IgD-negative memory B cell (primary cell): ENCODE data around the gene NOS3. TPM values are rescaled to one million over a fixed set of nuclear protein-coding genes. Genes with fewer than 3 reads are reported as not detected.

Experiments used
- H3K27ac Mint-ChIP-seq, 3 donors: one replicate each; pipeline ENCODE4 v1.8.0; 2020 to 2022; ENCODE audit warnings: mild to moderate bottlenecking in 3 of 3, mixed read lengths in 3 of 3, moderate library complexity in 1 of 3
- H3K27me3 Mint-ChIP-seq: one replicate; pipeline ENCODE4 v1.8.0; 2021; ENCODE audit warnings: mixed read lengths
- H3K36me3 Mint-ChIP-seq: one replicate; pipeline ENCODE4 v1.8.0; 2020; ENCODE audit warnings: mild to moderate bottlenecking, mixed read lengths
- H3K4me1 Mint-ChIP-seq, 3 donors: one replicate each; pipeline ENCODE4 v1.8.0; 2020 to 2022; ENCODE audit warnings: mixed read lengths in 3 of 3, mild to moderate bottlenecking in 1 of 3
- H3K4me3 Mint-ChIP-seq, 4 donors: one replicate each; pipeline ENCODE4 v1.8.0; 2020 to 2022; ENCODE audit warnings: mild to moderate bottlenecking in 4 of 4, mixed read lengths in 4 of 4, moderate library complexity in 3 of 4
- H3K9me3 Mint-ChIP-seq, 3 donors: one replicate each; pipeline ENCODE4 v1.8.0; 2020 to 2021; ENCODE audit warnings: mixed read lengths in 3 of 3, mild to moderate bottlenecking in 1 of 3
- polyA plus RNA-seq: library from polyadenylated mRNA; unstranded; fragments of 300-500 nt; fragmentation: Illumina TruSeq; gene quantifications from one replicate; pipeline ENCODE4 v1.2.3, GENCODE V29; 2021

NOS3 gene
- polyA plus RNA-seq, 1 donor from 2014 or later, result 2.0 TPM

GRCh38 chr7:150977382-150978125 is 13.3 kb upstream of the NOS3 start:
- peaks cover 35% of the 10 kb centered on the region for H3K27me3 Mint-ChIP-seq
- H3K27ac Mint-ChIP-seq, result peak overlapping the region in 2 of 3 donors; percentile 31 to 55
- peaks cover 16 to 28% (median 26%) of the 10 kb centered on the region in 3 donors for H3K4me1 Mint-ChIP-seq
- H3K4me3 Mint-ChIP-seq, result peak overlapping the region; percentile 75 to 88 (median 81)
- peaks cover 0 to 1% (median 0%) of the 10 kb centered on the region in 3 donors for H3K9me3 Mint-ChIP-seq
- no peaks in the 10 kb centered on the region for H3K36me3 Mint-ChIP-seq

GRCh38 chr7:150978126-150978789 is 12.6 kb upstream of the NOS3 start, which contains the start of gene KCNH2:
KCNH2 (minus strand) TSS chr7:150978321; CDS start chr7:150977913, 408 bp downstream.
- peak within 1 kb of the TSS; percentile 79 to 92 (median 88) for H3K4me3 Mint-ChIP-seq
- H3K9me3 Mint-ChIP-seq, result peaks cover 0 to 1% (median 0%) of the 10 kb centered on the region in 3 donors
- peaks cover 42% of the 10 kb centered on the region for H3K27me3 Mint-ChIP-seq
- no peaks in the 10 kb centered on the region for H3K36me3 Mint-ChIP-seq
- H3K27ac Mint-ChIP-seq, result peak within 1 kb of the TSS; percentile 31 to 93 (median 55)
- peaks cover 16 to 24% (median 21%) of the 10 kb centered on the region in 3 donors for H3K4me1 Mint-ChIP-seq

- H3K36me3 Mint-ChIP-seq, result no peaks in the 10 kb centered on the region
- peak overlapping the region in 2 of 4 donors; percentile 55 to 75 for H3K4me3 Mint-ChIP-seq
- peak overlapping the region in 1 of 3 donors; percentile 39 for H3K27ac Mint-ChIP-seq
- H3K4me1 Mint-ChIP-seq, result peaks cover 8 to 13% (median 10%) of the 10 kb centered on the region in 3 donors
- H3K27me3 Mint-ChIP-seq, result peaks cover 42% of the 10 kb centered on the region
- peaks cover 0 to 1% (median 0%) of the 10 kb centered on the region in 3 donors for H3K9me3 Mint-ChIP-seq
Observed at GRCh38 chr7:150979713-150980390, 11.0 kb upstream of the NOS3 start.

GRCh38 chr7:150980663-150981062 is 10.2 kb upstream of the NOS3 start:
- Mint-ChIP-seq H3K27me3 (peaks cover 40% of the 10 kb centered on the region), H3K27ac (no peak overlapping the region), H3K4me3 (no peak overlapping the region)

GRCh38 chr7:150981644-150982043 is 9.2 kb upstream of the NOS3 start:
- H3K36me3 Mint-ChIP-seq, result no peaks in the 10 kb centered on the region
- H3K27me3 Mint-ChIP-seq, result peaks cover 42% of the 10 kb centered on the region
- H3K4me3 Mint-ChIP-seq, result peak overlapping the region in 1 of 4 donors; percentile 9
- peaks cover 7 to 16% (median 13%) of the 10 kb centered on the region in 3 donors for H3K4me1 Mint-ChIP-seq
- no peaks in the 10 kb centered on the region for H3K9me3 Mint-ChIP-seq
- no peak overlapping the region for H3K27ac Mint-ChIP-seq

More at GRCh38 chr7:150980663-150981062, 10.2 kb upstream of the NOS3 start:
- no peaks in the 10 kb centered on the region for H3K36me3 Mint-ChIP-seq
- H3K9me3 Mint-ChIP-seq, result peaks cover 0 to 1% (median 0%) of the 10 kb centered on the region in 3 donors
- H3K4me1 Mint-ChIP-seq, result peaks cover 7 to 11% (median 10%) of the 10 kb centered on the region in 3 donors

GRCh38 chr7:150982351-150982750 is 8.5 kb upstream of the NOS3 start:
- Mint-ChIP-seq H3K9me3 (no peaks in the 10 kb centered on the region), H3K4me1 (peaks cover 5 to 16% (median 7%) of the 10 kb centered on the region in 3 donors), H3K27me3 (peaks cover 35% of the 10 kb centered on the region), H3K4me3 (no peak overlapping the region), H3K27ac (peak overlapping the region in 1 of 3 donors; percentile 58), H3K36me3 (no peaks in the 10 kb centered on the region)

- no peak overlapping the region for H3K27ac Mint-ChIP-seq
- H3K4me3 Mint-ChIP-seq, result peak overlapping the region in 1 of 4 donors; percentile 44
- no peaks in the 10 kb centered on the region for H3K36me3 Mint-ChIP-seq
- no peaks in the 10 kb centered on the region for H3K9me3 Mint-ChIP-seq
- H3K27me3 Mint-ChIP-seq, result peaks cover 38% of the 10 kb centered on the region
- peaks cover 6 to 20% (median 9%) of the 10 kb centered on the region in 3 donors for H3K4me1 Mint-ChIP-seq
Observed at GRCh38 chr7:150983893-150984368, 6.9 kb upstream of the NOS3 start.

- peak overlapping the region in 2 of 3 donors; percentile 81 to 92 for H3K27ac Mint-ChIP-seq
- peaks cover 6 to 20% (median 9%) of the 10 kb centered on the region in 3 donors for H3K4me1 Mint-ChIP-seq
- no peaks in the 10 kb centered on the region for H3K36me3 Mint-ChIP-seq
- peaks cover 47% of the 10 kb centered on the region for H3K27me3 Mint-ChIP-seq
- peaks cover 5 to 14% (median 14%) of the 10 kb centered on the region in 3 donors for H3K9me3 Mint-ChIP-seq
- H3K4me3 Mint-ChIP-seq, result no peak overlapping the region
Observed at GRCh38 chr7:150986099-150986512, 4.7 kb upstream of the NOS3 start.

GRCh38 chr7:150986556-150986955 is 4.3 kb upstream of the NOS3 start:
- Mint-ChIP-seq H3K4me3 (no peak overlapping the region), H3K27me3 (peaks cover 42% of the 10 kb centered on the region), H3K36me3 (no peaks in the 10 kb centered on the region), H3K27ac (no peak overlapping the region), H3K9me3 (peaks cover 5 to 18% (median 17%) of the 10 kb centered on the region in 3 donors), H3K4me1 (peaks cover 6 to 20% (median 9%) of the 10 kb centered on the region in 3 donors)

GRCh38 chr7:150988230-150989226 is 2.3 kb upstream of the NOS3 start:
- Mint-ChIP-seq H3K27ac (peak overlapping the region in 1 of 3 donors; percentile 32), H3K4me3 (peak overlapping the region in 2 of 4 donors; percentile 29 to 45), H3K36me3 (no peaks in the 10 kb centered on the region), H3K4me1 (peaks cover 6 to 20% (median 9%) of the 10 kb centered on the region in 3 donors), H3K27me3 (peaks cover 33% of the 10 kb centered on the region), H3K9me3 (peaks cover 5 to 18% (median 17%) of the 10 kb centered on the region in 3 donors)

- Mint-ChIP-seq H3K27ac (no peak overlapping the region), H3K4me1 (peaks cover 6 to 25% (median 11%) of the 10 kb centered on the region in 3 donors), H3K27me3 (peaks cover 35% of the 10 kb centered on the region), H3K9me3 (peaks cover 5 to 18% (median 17%) of the 10 kb centered on the region in 3 donors), H3K4me3 (peak overlapping the region in 1 of 4 donors; percentile 50), H3K36me3 (no peaks in the 10 kb centered on the region)
Observed at GRCh38 chr7:150989456-150989855, 1.4 kb upstream of the NOS3 start.

GRCh38 chr7:150992051-150992640 is 1.3 kb downstream of the NOS3 start:
- no peaks in the 10 kb centered on the region for H3K36me3 Mint-ChIP-seq
- H3K9me3 Mint-ChIP-seq, result peaks cover 5 to 18% (median 17%) of the 10 kb centered on the region in 3 donors
- peak overlapping the region in 1 of 4 donors; percentile 5 for H3K4me3 Mint-ChIP-seq
- peaks cover 6 to 13% (median 9%) of the 10 kb centered on the region in 3 donors for H3K4me1 Mint-ChIP-seq
- peaks cover 30% of the 10 kb centered on the region for H3K27me3 Mint-ChIP-seq
- peak overlapping the region in 1 of 3 donors; percentile 82 for H3K27ac Mint-ChIP-seq

GRCh38 chr7:150992833-150993302 is 2.1 kb downstream of the NOS3 start:
- H3K36me3 Mint-ChIP-seq, result no peaks in the 10 kb centered on the region
- no peak overlapping the region for H3K4me3 Mint-ChIP-seq
- H3K27ac Mint-ChIP-seq, result peak overlapping the region in 2 of 3 donors; percentile 78 to 82
- H3K27me3 Mint-ChIP-seq, result peaks cover 32% of the 10 kb centered on the region
- H3K4me1 Mint-ChIP-seq, result peaks cover 6 to 13% (median 9%) of the 10 kb centered on the region in 3 donors
- H3K9me3 Mint-ChIP-seq, result peaks cover 5 to 18% (median 17%) of the 10 kb centered on the region in 3 donors
